Measurements from ENCODE around the gene PDE9A.

Gene PDE9A

DNA sequence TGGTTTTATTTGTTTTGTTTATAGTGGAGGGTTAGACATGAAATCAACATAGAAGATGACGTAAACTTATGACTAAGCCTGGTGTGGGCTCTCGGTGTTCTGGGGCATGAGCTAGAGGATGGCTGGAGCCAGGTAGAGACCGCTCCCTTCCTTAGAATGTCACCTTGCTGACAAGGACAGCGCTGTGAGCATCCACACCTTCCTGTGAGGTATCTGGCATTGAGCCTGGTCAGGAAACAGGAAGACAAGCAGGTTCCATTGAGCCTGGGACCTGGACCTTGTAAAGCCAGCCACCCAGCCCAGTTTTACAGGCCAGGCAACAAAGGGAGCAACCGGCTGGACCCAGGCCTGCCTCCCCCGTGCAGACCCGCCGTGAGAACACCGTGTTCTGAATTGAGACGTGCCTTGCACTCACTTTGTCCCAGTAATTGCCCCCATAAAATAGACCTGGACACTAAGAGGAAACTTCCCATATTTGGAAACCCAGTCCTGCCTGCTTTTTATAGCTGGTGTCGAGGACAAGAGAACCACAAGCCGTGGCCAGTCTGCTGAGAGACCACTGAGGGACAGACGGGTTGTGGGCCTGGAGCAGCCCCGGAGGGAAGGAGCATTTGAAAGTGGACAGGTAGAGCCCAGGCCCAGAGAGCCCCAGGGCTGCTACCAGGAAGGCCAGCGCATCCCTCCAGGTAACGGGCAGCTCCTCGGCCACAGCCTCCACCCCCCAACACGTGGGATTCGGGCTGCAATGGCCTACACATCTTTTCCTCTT is 78.0 kb downstream of the PDE9A start:
- DNase-seq (ENCODE audit: low read depth in 1 of 2, low spot score in 1 of 2), result no peak
- no peak overlapping the region for H3K27ac ChIP-seq (replicated peaks)
- no peak overlapping the region for H3K4me3 ChIP-seq (replicated peaks; ENCODE audit: insufficient read depth, low read length)
- H3K27me3 ChIP-seq (ENCODE audit: insufficient read depth, poor library complexity, severe bottlenecking), result no peaks in the 10 kb centered on the region
- no peak for TF ChIP-seq CTCF (IDR thresholded peaks at IDR 0.05; ENCODE audit: insufficient read depth, low read length)
- no peak for TF ChIP-seq REST (IDR thresholded peaks at IDR 0.05; ENCODE audit: insufficient replicate concordance, low read depth)
- no peak for TF ChIP-seq POLR2AphosphoS5 (IDR thresholded peaks at IDR 0.05; ENCODE audit: low read depth)
- TF ChIP-seq SPI1 (IDR thresholded peaks at IDR 0.05; ENCODE audit: borderline replicate concordance, low read depth), result no peak
- no peak for TF ChIP-seq GABPA (IDR thresholded peaks at IDR 0.05; ENCODE audit: low read depth)

GRCh38 chr21:42732033-42732410 is 78.6 kb downstream of the PDE9A start:
- no peaks in the 10 kb centered on the region for H3K27me3 ChIP-seq (ENCODE audit: insufficient read depth, poor library complexity, severe bottlenecking)
- H3K4me3 ChIP-seq (replicated peaks; ENCODE audit: insufficient read depth, low read length), result no peak overlapping the region
- H3K27ac ChIP-seq (replicated peaks), result no peak overlapping the region
- TF ChIP-seq CTCF (IDR thresholded peaks at IDR 0.05; ENCODE audit: insufficient read depth, low read length), result no peak
- TF ChIP-seq GABPA (IDR thresholded peaks at IDR 0.05; ENCODE audit: low read depth), result no peak
- no peak for TF ChIP-seq SPI1 (IDR thresholded peaks at IDR 0.05; ENCODE audit: borderline replicate concordance, low read depth)
- TF ChIP-seq REST (IDR thresholded peaks at IDR 0.05; ENCODE audit: insufficient replicate concordance, low read depth), result no peak
- TF ChIP-seq POLR2AphosphoS5 (IDR thresholded peaks at IDR 0.05; ENCODE audit: low read depth), result no peak
- no peak for DNase-seq (ENCODE audit: low read depth in 1 of 2, low spot score in 1 of 2)

DNA sequence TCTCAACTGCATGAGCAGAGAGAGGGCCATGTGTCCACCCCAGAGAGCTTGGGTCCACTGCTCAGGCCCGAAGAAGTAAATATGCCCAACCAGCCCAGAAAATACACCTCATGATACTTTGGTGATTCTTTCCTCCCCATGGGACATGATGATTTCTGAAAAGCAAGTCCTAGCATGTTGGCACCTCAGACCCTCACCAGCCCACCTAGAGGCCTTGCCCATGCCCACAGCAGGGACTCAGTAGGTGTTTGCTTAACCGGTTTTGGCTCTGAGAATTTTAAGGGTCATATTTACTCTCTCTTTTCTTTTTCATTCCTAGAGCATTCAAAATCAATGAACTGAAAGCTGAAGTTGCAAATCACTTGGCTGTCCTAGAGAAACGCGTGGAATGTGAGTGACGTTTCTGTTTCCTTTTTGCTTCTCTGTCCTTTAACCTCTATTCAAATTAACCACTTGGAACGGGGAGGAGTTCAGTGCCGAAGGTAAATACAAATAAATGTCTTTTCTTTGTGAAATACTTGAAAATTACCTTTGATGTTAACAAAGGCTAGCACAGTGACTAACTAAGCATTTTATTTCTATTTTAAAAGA is 79.7 kb downstream of the PDE9A start:
- no peak for TF ChIP-seq GABPA (IDR thresholded peaks at IDR 0.05; ENCODE audit: low read depth)
- no peak for TF ChIP-seq REST (IDR thresholded peaks at IDR 0.05; ENCODE audit: insufficient replicate concordance, low read depth)
- TF ChIP-seq POLR2AphosphoS5 (IDR thresholded peaks at IDR 0.05; ENCODE audit: low read depth), result no peak
- TF ChIP-seq SPI1 (IDR thresholded peaks at IDR 0.05; ENCODE audit: borderline replicate concordance, low read depth), result no peak
- TF ChIP-seq CTCF (IDR thresholded peaks at IDR 0.05; ENCODE audit: insufficient read depth, low read length), result no peak
- Histone ChIP-seq H3K27me3 (ENCODE audit: insufficient read depth, poor library complexity, severe bottlenecking) (no peaks in the 10 kb centered on the region), H3K4me3 (replicated peaks; ENCODE audit: insufficient read depth, low read length) (no peak overlapping the region), H3K27ac (replicated peaks) (no peak overlapping the region)
- DNase-seq (ENCODE audit: low read depth in 1 of 2, low spot score in 1 of 2), result no peak
